Measurements from ENCODE around the gene ADCY2.

The ADCY2 gene

DNA sequence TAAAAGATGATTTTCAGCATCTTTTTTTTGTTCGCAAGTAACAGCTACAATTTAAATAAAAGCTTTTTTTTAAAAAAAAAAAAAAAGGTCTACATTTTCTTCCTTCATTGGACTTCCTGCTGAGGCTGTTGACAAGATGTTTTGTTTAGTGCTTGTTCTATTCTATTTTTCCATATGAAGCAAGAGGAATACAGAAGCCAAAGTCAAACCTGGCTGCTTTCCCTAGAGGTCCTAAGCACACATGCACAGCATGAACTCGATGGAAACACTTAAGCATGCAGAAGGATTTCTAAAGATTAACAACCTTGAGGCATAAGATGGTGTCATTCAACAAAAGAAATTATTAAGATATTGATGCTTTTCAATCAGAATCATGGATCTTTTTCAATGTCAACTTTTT, 105.1 kb downstream of the ADCY2 start:
- no peak overlapping the region for H3K27ac Mint-ChIP-seq
- TF ChIP-seq, protein P1, sequence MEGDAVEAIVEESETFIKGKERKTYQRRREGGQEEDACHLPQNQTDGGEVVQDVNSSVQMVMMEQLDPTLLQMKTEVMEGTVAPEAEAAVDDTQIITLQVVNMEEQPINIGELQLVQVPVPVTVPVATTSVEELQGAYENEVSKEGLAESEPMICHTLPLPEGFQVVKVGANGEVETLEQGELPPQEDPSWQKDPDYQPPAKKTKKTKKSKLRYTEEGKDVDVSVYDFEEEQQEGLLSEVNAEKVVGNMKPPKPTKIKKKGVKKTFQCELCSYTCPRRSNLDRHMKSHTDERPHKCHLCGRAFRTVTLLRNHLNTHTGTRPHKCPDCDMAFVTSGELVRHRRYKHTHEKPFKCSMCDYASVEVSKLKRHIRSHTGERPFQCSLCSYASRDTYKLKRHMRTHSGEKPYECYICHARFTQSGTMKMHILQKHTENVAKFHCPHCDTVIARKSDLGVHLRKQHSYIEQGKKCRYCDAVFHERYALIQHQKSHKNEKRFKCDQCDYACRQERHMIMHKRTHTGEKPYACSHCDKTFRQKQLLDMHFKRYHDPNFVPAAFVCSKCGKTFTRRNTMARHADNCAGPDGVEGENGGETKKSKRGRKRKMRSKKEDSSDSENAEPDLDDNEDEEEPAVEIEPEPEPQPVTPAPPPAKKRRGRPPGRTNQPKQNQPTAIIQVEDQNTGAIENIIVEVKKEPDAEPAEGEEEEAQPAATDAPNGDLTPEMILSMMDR (IDR thresholded peaks at IDR 0.05): no peak
- H3K4me3 Mint-ChIP-seq: no peak overlapping the region
- peaks cover 6% of the 10 kb centered on the region for H3K4me1 Mint-ChIP-seq
- no peaks in the 10 kb centered on the region for H3K9me3 Mint-ChIP-seq
- H3K36me3 Mint-ChIP-seq (ENCODE audit: low read depth): peaks cover 45% of the 10 kb centered on the region
- no peak for DNase-seq
- H3K27me3 Mint-ChIP-seq (ENCODE audit: low read depth, poor library complexity): no peaks in the 10 kb centered on the region

DNA sequence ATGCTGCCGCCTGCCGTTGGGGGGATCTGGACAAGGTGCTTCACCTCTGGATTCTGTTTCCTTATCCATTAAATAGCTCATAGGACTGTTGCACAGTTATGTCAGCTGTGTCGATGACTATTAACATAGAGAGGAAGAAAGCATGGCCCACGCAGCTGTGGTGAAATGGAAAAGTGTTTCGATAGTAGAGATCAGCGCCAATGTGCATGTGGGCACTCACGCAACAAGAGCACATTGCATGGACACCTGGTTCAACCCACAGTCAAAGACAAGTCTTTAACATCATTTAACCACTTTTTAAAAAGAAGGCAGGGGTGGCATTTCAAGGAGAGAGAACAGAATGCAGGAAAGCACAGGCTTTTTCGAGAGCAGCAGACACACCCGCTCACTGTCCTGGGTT, 107.6 kb downstream of the ADCY2 start:
- Mint-ChIP-seq H3K27ac (peak overlapping the region; percentile 19), H3K36me3 (ENCODE audit: low read depth) (peaks cover 51% of the 10 kb centered on the region), H3K4me3 (no peak overlapping the region), H3K27me3 (ENCODE audit: low read depth, poor library complexity) (peaks cover 3% of the 10 kb centered on the region), H3K9me3 (peaks cover 5% of the 10 kb centered on the region), H3K4me1 (peaks cover 6% of the 10 kb centered on the region)
- TF ChIP-seq, protein P1 (IDR thresholded peaks at IDR 0.05): no peak
- DNase-seq: no peak

DNA sequence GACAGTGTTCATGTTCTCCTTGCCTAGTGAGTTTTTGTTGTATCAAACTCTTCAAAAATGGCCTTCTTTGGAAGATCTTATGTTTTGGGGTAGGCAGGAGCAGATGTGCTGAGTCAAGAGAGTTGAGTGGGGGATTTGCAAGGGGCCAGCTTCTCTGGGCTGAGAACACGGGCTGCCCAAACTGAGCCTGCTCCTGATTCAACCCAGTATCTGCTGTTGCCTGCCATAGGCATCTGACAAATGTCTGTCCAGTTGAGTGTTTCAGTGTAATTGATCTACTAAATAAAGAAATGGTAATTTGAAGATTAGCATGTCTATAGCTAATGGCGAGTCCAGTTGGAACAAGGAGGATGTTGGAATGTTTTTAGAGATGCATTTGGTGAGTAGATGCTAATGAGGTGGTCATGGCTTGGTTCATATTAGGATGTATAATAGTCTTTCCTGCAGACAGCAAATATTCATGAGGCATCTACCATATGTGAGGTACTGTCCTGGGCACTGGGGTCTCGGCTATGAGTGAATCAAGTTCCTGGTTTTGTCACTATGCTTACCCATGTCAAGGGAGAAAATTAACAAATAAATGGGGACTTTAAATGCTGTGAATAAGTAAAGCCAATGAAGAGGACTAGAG, 119.5 kb downstream of the ADCY2 start:
- Mint-ChIP-seq H3K36me3 (ENCODE audit: low read depth) (peaks cover 58% of the 10 kb centered on the region), H3K27ac (peak overlapping the region; percentile 27), H3K4me3 (no peak overlapping the region), H3K4me1 (peaks cover 11% of the 10 kb centered on the region), H3K9me3 (no peaks in the 10 kb centered on the region), H3K27me3 (ENCODE audit: low read depth, poor library complexity) (peaks cover 7% of the 10 kb centered on the region)
- no peak for DNase-seq
- TF ChIP-seq, protein P1 (IDR thresholded peaks at IDR 0.05): no peak

DNA sequence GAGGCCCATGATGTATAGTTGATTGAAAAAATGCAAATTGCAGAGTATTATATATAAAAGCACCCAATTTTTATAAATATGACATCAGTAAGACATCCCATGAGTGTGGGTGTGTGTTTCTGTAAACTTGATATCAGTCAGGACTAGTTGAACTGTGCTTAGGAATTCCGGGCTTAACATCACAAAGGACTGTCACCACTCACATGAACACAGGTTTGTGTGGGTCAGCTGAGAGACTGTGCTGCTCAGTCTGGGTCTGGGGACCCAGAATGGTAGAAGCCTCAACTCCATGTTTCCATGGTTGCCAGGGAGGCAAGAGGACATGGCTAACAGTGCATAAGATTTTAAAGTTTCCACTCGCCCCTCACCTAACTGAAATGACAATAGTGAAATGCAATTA, 120.3 kb downstream of the ADCY2 start:
- TF ChIP-seq, protein P1 (IDR thresholded peaks at IDR 0.05): no peak
- no peak for DNase-seq
- Mint-ChIP-seq H3K36me3 (ENCODE audit: low read depth) (peaks cover 60% of the 10 kb centered on the region), H3K27ac (no peak overlapping the region), H3K4me3 (no peak overlapping the region), H3K4me1 (peaks cover 11% of the 10 kb centered on the region), H3K9me3 (no peaks in the 10 kb centered on the region), H3K27me3 (ENCODE audit: low read depth, poor library complexity) (peaks cover 7% of the 10 kb centered on the region)

DNA sequence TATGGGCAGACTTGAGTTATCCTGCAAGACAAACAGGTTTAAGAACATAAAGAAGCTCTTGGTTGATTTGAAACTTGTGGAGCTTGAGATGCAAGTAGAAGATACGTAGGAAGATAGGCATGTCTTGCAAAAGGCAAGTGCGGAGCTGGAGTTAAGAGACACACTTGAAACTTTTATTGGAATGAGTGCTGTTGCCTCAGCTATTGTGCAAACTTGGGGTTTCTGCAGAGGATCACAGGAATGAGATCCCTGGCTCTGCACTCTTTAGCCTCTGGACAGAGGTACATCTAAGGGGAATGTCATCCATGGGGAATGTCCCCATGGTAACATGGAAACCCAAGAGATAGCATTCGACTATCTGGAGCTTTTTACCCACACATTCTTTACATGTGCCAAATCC, 121.1 kb downstream of the ADCY2 start:
- TF ChIP-seq, protein P1 (IDR thresholded peaks at IDR 0.05): no peak
- H3K9me3 Mint-ChIP-seq: no peaks in the 10 kb centered on the region
- H3K36me3 Mint-ChIP-seq (ENCODE audit: low read depth): peaks cover 62% of the 10 kb centered on the region
- no peak for DNase-seq
- no peak overlapping the region for H3K4me3 Mint-ChIP-seq
- peaks cover 7% of the 10 kb centered on the region for H3K27me3 Mint-ChIP-seq (ENCODE audit: low read depth, poor library complexity)
- peaks cover 11% of the 10 kb centered on the region for H3K4me1 Mint-ChIP-seq
- no peak overlapping the region for H3K27ac Mint-ChIP-seq

DNA sequence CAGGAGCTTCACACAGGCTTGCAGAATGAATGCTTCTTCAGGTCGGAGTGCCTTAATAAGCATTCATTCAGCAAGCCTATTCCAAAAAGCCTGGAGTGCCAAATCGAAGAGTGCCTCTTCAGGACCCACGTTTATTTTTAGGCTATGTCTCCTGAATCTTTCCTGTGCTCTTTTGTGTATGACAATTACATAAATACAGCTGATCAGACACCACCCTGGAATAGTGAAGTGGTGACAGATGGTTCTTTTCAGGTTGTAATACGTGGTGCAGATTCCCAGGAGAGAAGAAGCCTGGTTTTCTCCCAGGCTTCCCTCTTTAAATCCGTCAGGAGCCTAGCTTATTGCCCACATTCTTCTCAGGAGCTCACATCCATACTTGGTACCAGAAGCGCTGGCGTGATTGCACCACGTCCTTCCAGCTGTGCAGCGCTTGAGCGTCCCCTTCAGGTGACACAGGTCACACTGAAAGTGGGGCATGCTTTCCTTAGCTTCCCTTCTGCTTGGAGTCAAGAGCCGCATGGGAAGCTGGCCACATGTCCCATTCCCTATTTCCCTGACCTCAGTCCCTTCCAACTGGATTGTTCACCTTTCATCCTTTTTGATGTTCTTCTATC, 123.1 kb downstream of the ADCY2 start:
- TF ChIP-seq, protein P1 (IDR thresholded peaks at IDR 0.05): peak; percentile 20

More for the DNA sequence above, 123.1 kb downstream of the ADCY2 start:
- peak; percentile 9 for DNase-seq
- peaks cover 11% of the 10 kb centered on the region for H3K4me1 Mint-ChIP-seq
- H3K36me3 Mint-ChIP-seq (ENCODE audit: low read depth): peaks cover 67% of the 10 kb centered on the region
- H3K9me3 Mint-ChIP-seq: no peaks in the 10 kb centered on the region
- H3K27ac Mint-ChIP-seq: no peak overlapping the region
- H3K27me3 Mint-ChIP-seq (ENCODE audit: low read depth, poor library complexity): peaks cover 3% of the 10 kb centered on the region
- no peak overlapping the region for H3K4me3 Mint-ChIP-seq
